Activated T-cell treated with anti-CD3 and anti-CD28 coated beads for 1 hour (primary cell): ENCODE measurements around the gene RHOXF2.
"Not testable (repeated sequence)": the region's sequence is repeated elsewhere in the genome, so short reads cannot be mapped to it uniquely, and the experiment has no call there.

ENCODE experiments used
- DNase-seq: peaks from one replicate; pipeline ENCODE4 v3.0.0-alpha.2; 2020; ENCODE audit warnings: low read depth

The RHOXF2 gene

GRCh38 chrX:120158313-120158712 lies at the start of gene RHOXF2:
TSS of gene RHOXF2 (plus strand) at chrX:120158613. CDS start at chrX:120158751, 138 bp downstream.
- DNase-seq: not testable (repeated sequence)

- DNase-seq: no peak
These were observed 49.0 kb upstream of the RHOXF2 start for GRCh38 chrX:120109378-120109777.

GRCh38 chrX:120111611-120112010 lies 46.8 kb upstream of the RHOXF2 start:
- DNase-seq: no peak

- no peak for DNase-seq
These were observed 42.9 kb upstream of the RHOXF2 start, which contains the start of gene RHOXF1 for GRCh38 chrX:120115438-120115963. TSS of gene RHOXF1 (minus strand) at chrX:120115913. CDS start at chrX:120115862, 51 bp downstream.

GRCh38 chrX:120120223-120120622 lies 38.2 kb upstream of the RHOXF2 start:
- no peak for DNase-seq

- DNase-seq: no peak
These were observed 33.0 kb upstream of the RHOXF2 start for GRCh38 chrX:120125444-120125843.

- DNase-seq: not testable (repeated sequence)
These were observed 30.0 kb upstream of the RHOXF2 start for GRCh38 chrX:120128306-120128846.

GRCh38 chrX:120136128-120136527 lies 22.3 kb upstream of the RHOXF2 start:
- no peak for DNase-seq

- DNase-seq: no peak
These were observed 21.6 kb upstream of the RHOXF2 start for GRCh38 chrX:120136840-120137239.

- DNase-seq: no peak
These were observed 21.0 kb upstream of the RHOXF2 start for GRCh38 chrX:120137439-120137838.

GRCh38 chrX:120140293-120140981 lies 18.0 kb upstream of the RHOXF2 start:
- no peak for DNase-seq

GRCh38 chrX:120144178-120144844 lies 14.1 kb upstream of the RHOXF2 start:
- no peak for DNase-seq

- no peak for DNase-seq
These were observed 13.0 kb upstream of the RHOXF2 start for GRCh38 chrX:120145295-120145925.

GRCh38 chrX:120146323-120146722 lies 12.1 kb upstream of the RHOXF2 start:
- not testable (repeated sequence) for DNase-seq

GRCh38 chrX:120147537-120147936 lies 10.9 kb upstream of the RHOXF2 start:
- no peak for DNase-seq

- not testable (repeated sequence) for DNase-seq
These were observed 8.2 kb upstream of the RHOXF2 start for GRCh38 chrX:120150109-120150744.

GRCh38 chrX:120159086-120159485 lies 673 bp downstream of the RHOXF2 start:
- DNase-seq: not testable (repeated sequence)

GRCh38 chrX:120193254-120193653 lies 34.8 kb downstream of the RHOXF2 start:
- DNase-seq: not testable (repeated sequence)

GRCh38 chrX:120193720-120194119 lies 35.3 kb downstream of the RHOXF2 start:
- not testable (repeated sequence) for DNase-seq

GRCh38 chrX:120195786-120196185 lies 37.4 kb downstream of the RHOXF2 start:
- not testable (repeated sequence) for DNase-seq

- not testable (repeated sequence) for DNase-seq
These were observed 38.3 kb downstream of the RHOXF2 start for GRCh38 chrX:120196626-120197283.
